ENCODE measurements around the gene UGT1A6.

GRCh38 chr2:233817361-233817911 is 124.7 kb downstream of the UGT1A6 start:
- TF ChIP-seq CTCF (conservative IDR thresholded peaks at IDR 0.05; ENCODE audit: low read depth, low read length) (no peak), EZH2phosphoT487 (IDR thresholded peaks at IDR 0.05; ENCODE audit: borderline replicate concordance, low read length) (no peak), EZH2 (IDR thresholded peaks at IDR 0.05; ENCODE audit: low read length, unreplicated experiment) (no peak)

All from PC-3 (cell line).